Chondrocyte (in vitro differentiated cells): ENCODE data around the gene OR51B2. TPM values are rescaled to one million over a fixed set of nuclear protein-coding genes. Genes with fewer than 3 reads are reported as not detected.
"Not testable (repeated sequence)": the region's sequence is repeated elsewhere in the genome, so short reads cannot be mapped to it uniquely, and the experiment has no call there.

Source experiments
- DNase-seq: peaks from one replicate; pipeline ENCODE4 v3.0.0; 2021; ENCODE audit warnings: mixed read lengths, low spot score
- H3K27ac Mint-ChIP-seq: one replicate; pipeline ENCODE4 v1.8.0; 2021; ENCODE audit warnings: mild to moderate bottlenecking, moderate library complexity, mixed read lengths; ENCODE audit not compliant: unreplicated experiment
- H3K27me3 Mint-ChIP-seq: 2 replicates; pipeline ENCODE4 v1.8.0; 2021; ENCODE audit warnings: low read depth, mixed read lengths
- H3K36me3 Mint-ChIP-seq: 2 replicates; pipeline ENCODE4 v1.8.0; 2021; ENCODE audit warnings: low read depth, mixed read lengths
- H3K4me1 Mint-ChIP-seq: 2 replicates; pipeline ENCODE4 v1.8.0; 2021; ENCODE audit warnings: low read depth, mild to moderate bottlenecking, mixed read lengths
- H3K4me3 Mint-ChIP-seq: one replicate; pipeline ENCODE4 v1.8.0; 2021; ENCODE audit warnings: mild to moderate bottlenecking, moderate library complexity, mixed read lengths; ENCODE audit not compliant: unreplicated experiment
- H3K9me3 Mint-ChIP-seq: 2 replicates; pipeline ENCODE4 v1.8.0; 2021; ENCODE audit warnings: low read depth, mixed read lengths
- total RNA-seq: library from RNA; stranded (reverse); gene quantifications from 3 replicates; pipeline ENCODE4 v1.2.1, GENCODE V29; 2021
- TF ChIP-seq, protein P1 (sequence below): fragments of 200-600 bp; sonication (generic); IDR thresholded peaks from 2 replicates; pipeline ENCODE4 v1.5.0; 2021; ENCODE audit warnings: antibody characterized with exemption, mild to moderate bottlenecking, moderate library complexity

OR51B2 gene
- total RNA-seq, 1 donor from 2014 or later, result not detected

DNA sequence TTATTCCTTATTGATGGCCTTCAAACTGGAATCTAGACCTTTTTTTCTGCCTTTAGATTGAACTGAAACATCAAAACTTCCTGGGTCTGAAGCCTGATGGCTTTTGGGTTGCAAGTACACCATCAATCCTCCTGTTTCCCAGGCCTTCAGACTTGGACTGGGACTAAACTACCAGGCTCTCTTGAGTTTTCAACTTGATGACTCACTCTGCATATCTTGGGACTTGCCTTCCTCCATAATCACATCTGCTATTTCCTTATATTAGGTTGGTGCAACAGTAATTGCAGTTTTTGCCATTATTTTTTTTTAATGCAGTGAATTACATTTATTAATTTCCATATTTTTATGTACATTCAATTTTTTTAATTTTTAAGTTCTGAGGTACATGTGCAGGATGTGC lies 12.2 kb upstream of the OR51B2 start:
- no peaks in the 10 kb centered on the region for H3K9me3 Mint-ChIP-seq
- DNase-seq, result no peak
- H3K27ac Mint-ChIP-seq, result no peak overlapping the region
- TF ChIP-seq, protein P1, sequence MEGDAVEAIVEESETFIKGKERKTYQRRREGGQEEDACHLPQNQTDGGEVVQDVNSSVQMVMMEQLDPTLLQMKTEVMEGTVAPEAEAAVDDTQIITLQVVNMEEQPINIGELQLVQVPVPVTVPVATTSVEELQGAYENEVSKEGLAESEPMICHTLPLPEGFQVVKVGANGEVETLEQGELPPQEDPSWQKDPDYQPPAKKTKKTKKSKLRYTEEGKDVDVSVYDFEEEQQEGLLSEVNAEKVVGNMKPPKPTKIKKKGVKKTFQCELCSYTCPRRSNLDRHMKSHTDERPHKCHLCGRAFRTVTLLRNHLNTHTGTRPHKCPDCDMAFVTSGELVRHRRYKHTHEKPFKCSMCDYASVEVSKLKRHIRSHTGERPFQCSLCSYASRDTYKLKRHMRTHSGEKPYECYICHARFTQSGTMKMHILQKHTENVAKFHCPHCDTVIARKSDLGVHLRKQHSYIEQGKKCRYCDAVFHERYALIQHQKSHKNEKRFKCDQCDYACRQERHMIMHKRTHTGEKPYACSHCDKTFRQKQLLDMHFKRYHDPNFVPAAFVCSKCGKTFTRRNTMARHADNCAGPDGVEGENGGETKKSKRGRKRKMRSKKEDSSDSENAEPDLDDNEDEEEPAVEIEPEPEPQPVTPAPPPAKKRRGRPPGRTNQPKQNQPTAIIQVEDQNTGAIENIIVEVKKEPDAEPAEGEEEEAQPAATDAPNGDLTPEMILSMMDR, result no peak
- H3K36me3 Mint-ChIP-seq, result no peaks in the 10 kb centered on the region
- peaks cover 9% of the 10 kb centered on the region for H3K27me3 Mint-ChIP-seq
- no peak overlapping the region for H3K4me3 Mint-ChIP-seq
- no peaks in the 10 kb centered on the region for H3K4me1 Mint-ChIP-seq

- TF ChIP-seq, protein P1, result no peak
- Mint-ChIP-seq H3K4me1 (no peaks in the 10 kb centered on the region), H3K4me3 (no peak overlapping the region), H3K36me3 (no peaks in the 10 kb centered on the region), H3K27me3 (peaks cover 13% of the 10 kb centered on the region), H3K27ac (no peak overlapping the region), H3K9me3 (no peaks in the 10 kb centered on the region)
- DNase-seq, result no peak
These were observed 11.1 kb upstream of the OR51B2 start for GRCh38 chr11:5335170-5335569.

DNA sequence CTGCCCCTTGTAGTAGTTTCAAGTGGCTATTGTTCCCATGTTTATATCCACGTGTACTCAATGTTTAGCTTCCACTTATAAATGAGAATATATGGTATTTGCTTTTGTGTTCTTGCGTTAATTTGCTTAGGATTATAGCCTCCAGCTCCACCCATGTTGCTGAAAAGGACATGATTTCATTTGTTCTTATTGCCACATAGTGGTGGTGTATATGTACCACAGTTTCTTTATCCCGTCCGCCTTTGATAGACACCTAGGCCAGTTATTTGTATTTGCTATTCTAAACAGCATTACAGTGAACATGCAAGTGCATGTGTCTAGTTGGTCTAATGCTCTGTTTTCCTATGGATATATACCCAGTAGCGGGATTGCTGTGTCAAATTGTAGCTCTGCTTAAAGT lies 6.8 kb downstream of the OR51B2 start:
- no peak for DNase-seq

GRCh38 chr11:5313326-5314023 lies 10.6 kb downstream of the OR51B2 start:
- not testable (repeated sequence) for H3K4me1 Mint-ChIP-seq, H3K4me3 Mint-ChIP-seq, H3K9me3 Mint-ChIP-seq, DNase-seq, H3K27ac Mint-ChIP-seq, H3K36me3 Mint-ChIP-seq
- peaks cover 29% of the 10 kb centered on the region for H3K27me3 Mint-ChIP-seq

More for the DNA sequence above, 6.8 kb downstream of the OR51B2 start:
- H3K4me3 Mint-ChIP-seq, result no peak overlapping the region
- no peaks in the 10 kb centered on the region for H3K4me1 Mint-ChIP-seq
- TF ChIP-seq, protein P1, result no peak
- no peak overlapping the region for H3K27ac Mint-ChIP-seq
- H3K9me3 Mint-ChIP-seq, result no peaks in the 10 kb centered on the region
- H3K36me3 Mint-ChIP-seq, result no peaks in the 10 kb centered on the region
- H3K27me3 Mint-ChIP-seq, result peaks cover 26% of the 10 kb centered on the region

GRCh38 chr11:5310423-5310822 lies 13.7 kb downstream of the OR51B2 start:
- Mint-ChIP-seq H3K36me3 (no peaks in the 10 kb centered on the region), H3K4me1 (no peaks in the 10 kb centered on the region), H3K4me3 (no peak overlapping the region)

More at GRCh38 chr11:5310423-5310822, 13.7 kb downstream of the OR51B2 start:
- Mint-ChIP-seq H3K27ac (no peak overlapping the region), H3K27me3 (peaks cover 27% of the 10 kb centered on the region), H3K9me3 (no peaks in the 10 kb centered on the region)
- TF ChIP-seq, protein P1, result no peak
- no peak for DNase-seq
